ENCODE data around the gene ATP2B2. TPM values are rescaled to one million over a fixed set of nuclear protein-coding genes. Genes with fewer than 3 reads are reported as not detected.

ATP2B2 gene
- total and polyA plus RNA-seq, 2 donors from 2014 or later, result 0.19 to 0.22 TPM

DNA sequence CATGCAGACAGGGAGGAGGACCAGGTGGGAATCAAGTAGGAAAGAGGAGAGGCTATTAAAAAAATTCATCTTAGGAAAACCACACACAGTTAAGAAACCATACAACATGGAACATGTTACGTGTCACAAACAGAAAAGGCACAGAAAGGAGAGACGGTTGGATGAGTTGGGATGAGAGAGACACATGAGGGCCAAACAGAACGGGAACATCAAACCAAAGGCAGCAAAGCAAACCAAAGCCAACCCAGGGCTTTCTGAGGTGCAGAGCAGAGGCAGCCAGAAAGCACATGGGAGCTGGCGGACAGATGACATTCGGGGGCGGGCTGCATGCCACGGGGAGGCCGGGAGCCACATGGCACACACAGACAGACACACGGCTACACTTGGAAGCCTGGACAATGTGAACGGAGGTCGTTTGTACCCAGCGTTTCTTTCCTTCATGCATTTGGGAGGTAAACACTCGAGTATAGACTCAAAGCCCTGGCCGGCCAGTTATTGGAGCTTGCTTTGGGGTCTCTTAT is 175.8 kb downstream of the ATP2B2 start:
- Histone ChIP-seq H3K27ac (ENCODE audit: low read depth in 2 of 2, low read length in 2 of 2) (no peak overlapping the region), H3K36me3 (ENCODE audit: control insufficient read depth in 2 of 3, insufficient read depth in 3 of 3, low read length in 3 of 3) (no peaks in the 10 kb centered on the region), H3K4me1 (ENCODE audit: control insufficient read depth in 2 of 3, insufficient read depth in 2 of 3, low read depth in 1 of 3, low read length in 3 of 3) (no peaks in the 10 kb centered on the region), H3K9me3 (ENCODE audit: control insufficient read depth in 2 of 3, insufficient read depth in 1 of 3, low read length in 3 of 3) (no peaks in the 10 kb centered on the region), H3K27me3 (ENCODE audit: control insufficient read depth, insufficient read depth, low read length) (peaks cover 7% of the 10 kb centered on the region), H3K4me3 (ENCODE audit: low read length in 3 of 3) (no peak overlapping the region), H3K9ac (ENCODE audit: low read length in 3 of 3) (no peak overlapping the region)
- FAIRE-seq (no peak), DNase-seq (peak in 1 of 5 donors; percentile 9)
- intact Hi-C loops (cut with DNase I), result no loop called here
- TF ChIP-seq, protein P1, sequence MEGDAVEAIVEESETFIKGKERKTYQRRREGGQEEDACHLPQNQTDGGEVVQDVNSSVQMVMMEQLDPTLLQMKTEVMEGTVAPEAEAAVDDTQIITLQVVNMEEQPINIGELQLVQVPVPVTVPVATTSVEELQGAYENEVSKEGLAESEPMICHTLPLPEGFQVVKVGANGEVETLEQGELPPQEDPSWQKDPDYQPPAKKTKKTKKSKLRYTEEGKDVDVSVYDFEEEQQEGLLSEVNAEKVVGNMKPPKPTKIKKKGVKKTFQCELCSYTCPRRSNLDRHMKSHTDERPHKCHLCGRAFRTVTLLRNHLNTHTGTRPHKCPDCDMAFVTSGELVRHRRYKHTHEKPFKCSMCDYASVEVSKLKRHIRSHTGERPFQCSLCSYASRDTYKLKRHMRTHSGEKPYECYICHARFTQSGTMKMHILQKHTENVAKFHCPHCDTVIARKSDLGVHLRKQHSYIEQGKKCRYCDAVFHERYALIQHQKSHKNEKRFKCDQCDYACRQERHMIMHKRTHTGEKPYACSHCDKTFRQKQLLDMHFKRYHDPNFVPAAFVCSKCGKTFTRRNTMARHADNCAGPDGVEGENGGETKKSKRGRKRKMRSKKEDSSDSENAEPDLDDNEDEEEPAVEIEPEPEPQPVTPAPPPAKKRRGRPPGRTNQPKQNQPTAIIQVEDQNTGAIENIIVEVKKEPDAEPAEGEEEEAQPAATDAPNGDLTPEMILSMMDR (IDR thresholded peaks at IDR 0.05; ENCODE audit: borderline replicate concordance, extremely low read depth, insufficient read depth), result no peak

DNA sequence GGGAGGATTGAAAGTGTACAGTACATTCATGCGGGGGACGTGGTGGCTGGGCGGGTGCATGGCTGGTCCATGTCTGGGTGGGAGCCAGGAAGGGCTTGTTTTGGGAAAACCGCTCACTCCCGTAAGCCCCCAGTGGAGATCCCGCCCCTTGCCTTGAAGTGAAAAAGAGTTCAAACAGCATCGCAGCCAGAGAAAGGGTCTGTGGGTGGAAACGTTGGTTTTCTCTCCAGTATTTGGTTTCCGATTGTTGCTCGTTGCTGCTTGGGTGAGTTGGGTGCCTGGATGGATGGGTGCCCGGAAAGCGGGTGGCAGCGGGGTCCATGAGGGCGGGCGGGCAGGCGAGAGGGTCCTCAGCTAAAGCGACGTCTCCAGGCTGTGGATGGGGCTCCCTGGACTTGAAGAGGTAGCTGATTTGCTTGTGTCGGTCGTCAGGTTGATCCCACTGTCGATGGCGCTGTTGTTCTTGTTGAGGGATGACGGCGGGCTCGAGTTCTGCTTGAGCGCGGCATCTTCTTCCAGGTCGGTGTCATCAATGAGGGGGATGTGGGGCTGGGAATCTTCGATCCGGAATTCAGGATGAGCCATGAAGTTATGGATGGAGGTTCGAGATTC is 176.8 kb downstream of the ATP2B2 start:
- Histone ChIP-seq H3K27me3 (ENCODE audit: control insufficient read depth, insufficient read depth, low read length) (peaks cover 7% of the 10 kb centered on the region), H3K4me3 (ENCODE audit: low read length in 3 of 3) (no peak overlapping the region), H3K27ac (ENCODE audit: low read depth in 2 of 2, low read length in 2 of 2) (no peak overlapping the region), H3K9me3 (ENCODE audit: control insufficient read depth in 2 of 3, insufficient read depth in 1 of 3, low read length in 3 of 3) (no peaks in the 10 kb centered on the region), H3K4me1 (ENCODE audit: control insufficient read depth in 2 of 3, insufficient read depth in 2 of 3, low read depth in 1 of 3, low read length in 3 of 3) (no peaks in the 10 kb centered on the region), H3K9ac (ENCODE audit: low read length in 3 of 3) (no peak overlapping the region), H3K36me3 (ENCODE audit: control insufficient read depth in 2 of 3, insufficient read depth in 3 of 3, low read length in 3 of 3) (no peaks in the 10 kb centered on the region)
- intact Hi-C loops (cut with DNase I), result no loop called here
- DNase-seq, result no peak
- TF ChIP-seq, protein P1 (IDR thresholded peaks at IDR 0.05; ENCODE audit: borderline replicate concordance, extremely low read depth, insufficient read depth), result no peak
- FAIRE-seq, result no peak

DNA sequence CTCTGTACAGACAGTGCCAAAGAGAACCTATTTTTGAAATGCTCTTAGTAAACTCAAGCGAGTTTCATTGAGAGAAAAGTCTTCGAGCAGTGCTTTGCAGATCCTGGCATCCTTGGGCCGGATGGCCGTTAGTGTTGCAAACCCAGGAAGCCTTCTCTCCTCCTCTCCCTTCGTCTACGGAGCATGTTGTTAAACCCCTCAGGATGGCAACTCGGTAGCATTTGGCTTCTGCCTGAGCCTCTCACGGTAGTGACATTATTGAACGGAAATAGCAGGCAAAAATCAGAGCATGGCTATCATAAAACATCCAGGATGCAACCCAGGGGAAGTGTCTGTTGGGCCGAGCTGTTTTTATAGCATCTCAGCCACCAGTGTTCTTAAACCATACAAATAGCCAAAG is 177.8 kb downstream of the ATP2B2 start:
- intact Hi-C loops (cut with DNase I), result no loop called here
- Histone ChIP-seq H3K4me1 (ENCODE audit: control insufficient read depth in 2 of 3, insufficient read depth in 2 of 3, low read depth in 1 of 3, low read length in 3 of 3) (no peaks in the 10 kb centered on the region), H3K27ac (ENCODE audit: low read depth in 2 of 2, low read length in 2 of 2) (no peak overlapping the region), H3K4me3 (ENCODE audit: low read length in 3 of 3) (no peak overlapping the region), H3K9me3 (ENCODE audit: control insufficient read depth in 2 of 3, insufficient read depth in 1 of 3, low read length in 3 of 3) (no peaks in the 10 kb centered on the region), H3K9ac (ENCODE audit: low read length in 3 of 3) (no peak overlapping the region), H3K36me3 (ENCODE audit: control insufficient read depth in 2 of 3, insufficient read depth in 3 of 3, low read length in 3 of 3) (no peaks in the 10 kb centered on the region), H3K27me3 (ENCODE audit: control insufficient read depth, insufficient read depth, low read length) (peaks cover 7% of the 10 kb centered on the region)
- DNase-seq (no peak), FAIRE-seq (no peak)
- TF ChIP-seq, protein P1 (IDR thresholded peaks at IDR 0.05; ENCODE audit: borderline replicate concordance, extremely low read depth, insufficient read depth), result no peak

Data from kidney (tissue), 14 donors.